Right ventricle myocardium superior (tissue), 1 donor: ENCODE measurements around the gene VIL1. TPM values are rescaled to one million over a fixed set of nuclear protein-coding genes. Genes with fewer than 3 reads are reported as not detected.
A peak's percentile ranks its signal among the peaks of the same experiment; 100 is the strongest.

Experiments used
- ATAC-seq: fragments of 200-7000 bp; cut with Tn5 transposase; one replicate; pipeline ENCODE4 v1.9.1; 2020; ENCODE audit warnings: mild to moderate bottlenecking; ENCODE audit not compliant: poor library complexity
- DNase-seq: peaks from one replicate; pipeline ENCODE4 v3.0.0-alpha.2; 2020
- intact Hi-C: fragments of 100-400 bp; cut with DNase I; formaldehyde crosslinking; loops from one replicate; pipeline ENCODE4 v1.11.2; 2022
- long read RNA-seq: library from polyadenylated mRNA; unstranded; transcript quantifications from one replicate; pipeline ENCODE4 v2.0.0, GENCODE V29; 2021
- total RNA-seq: library from RNA; stranded (reverse); fragmentation: NEBNext Ultra II Directional; extraction: Animal tissue kit (Norgen Biotek cat#: 25700); gene quantifications from one replicate; pipeline ENCODE4 v1.2.1, GENCODE V29; 2021
- donor health status: DM: no; HTN: yes; CAD: no; lungs with severe emphysema.

Gene VIL1
- not detected for total RNA-seq
- long read RNA-seq: 0 reads

GRCh38 chr2:218418717-218419458 lies at the start of gene VIL1:
Gene VIL1, plus strand, starts transcription at chr2:218419123. Its CDS starts 4,656 bp downstream, at chr2:218423779.
- DNase-seq (no peak), ATAC-seq (no peak)
- intact Hi-C loops: no loop called here

- intact Hi-C loops: no loop called here
- DNase-seq (no peak), ATAC-seq (no peak)
These were observed 49.6 kb upstream of the VIL1 start for GRCh38 chr2:218369330-218369729.

GRCh38 chr2:218370410-218371063 lies 48.4 kb upstream of the VIL1 start:
- ATAC-seq (peak; percentile 30), DNase-seq (peak; percentile 68)
- intact Hi-C loops: no loop called here

- ATAC-seq (no peak), DNase-seq (no peak)
- intact Hi-C loops: no loop called here
These were observed 47.0 kb upstream of the VIL1 start for GRCh38 chr2:218371983-218372350.

- intact Hi-C loops: no loop called here
- DNase-seq: no peak
- ATAC-seq: no peak
These were observed 44.1 kb upstream of the VIL1 start for GRCh38 chr2:218374795-218375194.

GRCh38 chr2:218375212-218375611 lies 43.7 kb upstream of the VIL1 start:
- DNase-seq (no peak), ATAC-seq (no peak)
- intact Hi-C loops: no loop called here

- no peak for ATAC-seq
- DNase-seq: no peak
- intact Hi-C loops: no loop called here
These were observed 40.9 kb upstream of the VIL1 start for GRCh38 chr2:218378053-218378452.

GRCh38 chr2:218381916-218382366 lies 37.0 kb upstream of the VIL1 start, which contains the start of gene SLC11A1:
Gene SLC11A1, plus strand, starts transcription at chr2:218382273. Its CDS starts 96 bp downstream, at chr2:218382369.
- ATAC-seq (peak; percentile 76), DNase-seq (peak; percentile 83)
- intact Hi-C loops: no loop called here

GRCh38 chr2:218382785-218383184 lies 36.1 kb upstream of the VIL1 start:
- no peak for ATAC-seq
- intact Hi-C loops: no loop called here
- no peak for DNase-seq

GRCh38 chr2:218383892-218384519 lies 34.9 kb upstream of the VIL1 start:
- intact Hi-C loops: no loop called here
- ATAC-seq (no peak), DNase-seq (no peak)

- no peak for DNase-seq
- no peak for ATAC-seq
- intact Hi-C loops: no loop called here
These were observed 33.9 kb upstream of the VIL1 start for GRCh38 chr2:218384975-218385374.

GRCh38 chr2:218386505-218387368 lies 32.2 kb upstream of the VIL1 start:
- no peak for ATAC-seq
- no peak for DNase-seq
- intact Hi-C loops: no loop called here

GRCh38 chr2:218387369-218388194 lies 31.3 kb upstream of the VIL1 start:
- DNase-seq (peak; percentile 74), ATAC-seq (peak; percentile 88)
- intact Hi-C loops: no loop called here

GRCh38 chr2:218389333-218390150 lies 29.4 kb upstream of the VIL1 start:
- ATAC-seq (no peak), DNase-seq (peak; percentile 23)
- intact Hi-C loops: no loop called here

- DNase-seq: no peak
- intact Hi-C loops: no loop called here
- no peak for ATAC-seq
These were observed 27.7 kb upstream of the VIL1 start for GRCh38 chr2:218391202-218391601.

GRCh38 chr2:218392459-218392858 lies 26.5 kb upstream of the VIL1 start:
- DNase-seq (no peak), ATAC-seq (no peak)
- intact Hi-C loops: no loop called here

GRCh38 chr2:218392891-218393462 lies 25.9 kb upstream of the VIL1 start:
- no peak for ATAC-seq
- intact Hi-C loops: no loop called here
- peak; percentile 40 for DNase-seq
